ENCODE measurements around the gene ASIC4. TPM values are rescaled to one million over a fixed set of nuclear protein-coding genes. Genes with fewer than 3 reads are reported as not detected.
A peak's percentile ranks its signal among the peaks of the same experiment; 100 is the strongest.

Gene ASIC4
- total and polyA plus RNA-seq, 2 donors from 2014 or later: not detected

DNA sequence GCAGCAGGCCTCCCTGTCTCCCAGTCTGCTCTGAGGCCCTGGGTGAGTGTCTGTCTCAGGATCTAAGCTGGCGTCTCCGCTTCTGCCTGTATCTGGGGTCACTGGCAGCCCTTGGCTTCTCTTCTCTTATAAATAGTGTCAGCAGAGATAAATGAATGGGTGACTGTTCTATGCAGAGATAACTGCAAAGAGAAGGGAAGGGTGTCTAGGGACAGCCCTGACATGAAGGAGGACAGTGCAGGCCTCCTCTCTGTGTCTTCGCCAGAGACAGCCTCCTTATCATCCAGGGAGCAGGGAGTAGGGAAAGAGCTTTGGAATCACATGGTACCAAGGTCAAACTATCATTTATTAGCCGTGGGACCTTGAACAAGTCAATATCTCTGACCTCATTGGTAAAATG, 43.9 kb upstream of the ASIC4 start:
- H3K36me3 ChIP-seq (ENCODE audit: control insufficient read depth in 2 of 3, insufficient read depth in 3 of 3, low read length in 3 of 3): no peaks in the 10 kb centered on the region
- H3K27ac ChIP-seq (ENCODE audit: low read depth in 2 of 2, low read length in 2 of 2): no peak overlapping the region
- DNase-seq: no peak
- FAIRE-seq: no peak
- H3K4me3 ChIP-seq (ENCODE audit: low read length in 3 of 3): no peak overlapping the region
- no peaks in the 10 kb centered on the region for H3K4me1 ChIP-seq (ENCODE audit: control insufficient read depth in 2 of 3, insufficient read depth in 2 of 3, low read depth in 1 of 3, low read length in 3 of 3)
- TF ChIP-seq, protein P1, sequence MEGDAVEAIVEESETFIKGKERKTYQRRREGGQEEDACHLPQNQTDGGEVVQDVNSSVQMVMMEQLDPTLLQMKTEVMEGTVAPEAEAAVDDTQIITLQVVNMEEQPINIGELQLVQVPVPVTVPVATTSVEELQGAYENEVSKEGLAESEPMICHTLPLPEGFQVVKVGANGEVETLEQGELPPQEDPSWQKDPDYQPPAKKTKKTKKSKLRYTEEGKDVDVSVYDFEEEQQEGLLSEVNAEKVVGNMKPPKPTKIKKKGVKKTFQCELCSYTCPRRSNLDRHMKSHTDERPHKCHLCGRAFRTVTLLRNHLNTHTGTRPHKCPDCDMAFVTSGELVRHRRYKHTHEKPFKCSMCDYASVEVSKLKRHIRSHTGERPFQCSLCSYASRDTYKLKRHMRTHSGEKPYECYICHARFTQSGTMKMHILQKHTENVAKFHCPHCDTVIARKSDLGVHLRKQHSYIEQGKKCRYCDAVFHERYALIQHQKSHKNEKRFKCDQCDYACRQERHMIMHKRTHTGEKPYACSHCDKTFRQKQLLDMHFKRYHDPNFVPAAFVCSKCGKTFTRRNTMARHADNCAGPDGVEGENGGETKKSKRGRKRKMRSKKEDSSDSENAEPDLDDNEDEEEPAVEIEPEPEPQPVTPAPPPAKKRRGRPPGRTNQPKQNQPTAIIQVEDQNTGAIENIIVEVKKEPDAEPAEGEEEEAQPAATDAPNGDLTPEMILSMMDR (IDR thresholded peaks at IDR 0.05; ENCODE audit: borderline replicate concordance, extremely low read depth, insufficient read depth): no peak
- intact Hi-C loops (cut with DNase I): loop anchor here (10.0 kb wide), 1 partner anchor 54 kb away; no protein-coding TSS in a partner anchor
- no peaks in the 10 kb centered on the region for H3K27me3 ChIP-seq (ENCODE audit: control insufficient read depth, insufficient read depth, low read length)
- no peak overlapping the region for H3K9ac ChIP-seq (ENCODE audit: low read length in 3 of 3)
- no peaks in the 10 kb centered on the region for H3K9me3 ChIP-seq (ENCODE audit: control insufficient read depth in 2 of 3, insufficient read depth in 1 of 3, low read length in 3 of 3)

DNA sequence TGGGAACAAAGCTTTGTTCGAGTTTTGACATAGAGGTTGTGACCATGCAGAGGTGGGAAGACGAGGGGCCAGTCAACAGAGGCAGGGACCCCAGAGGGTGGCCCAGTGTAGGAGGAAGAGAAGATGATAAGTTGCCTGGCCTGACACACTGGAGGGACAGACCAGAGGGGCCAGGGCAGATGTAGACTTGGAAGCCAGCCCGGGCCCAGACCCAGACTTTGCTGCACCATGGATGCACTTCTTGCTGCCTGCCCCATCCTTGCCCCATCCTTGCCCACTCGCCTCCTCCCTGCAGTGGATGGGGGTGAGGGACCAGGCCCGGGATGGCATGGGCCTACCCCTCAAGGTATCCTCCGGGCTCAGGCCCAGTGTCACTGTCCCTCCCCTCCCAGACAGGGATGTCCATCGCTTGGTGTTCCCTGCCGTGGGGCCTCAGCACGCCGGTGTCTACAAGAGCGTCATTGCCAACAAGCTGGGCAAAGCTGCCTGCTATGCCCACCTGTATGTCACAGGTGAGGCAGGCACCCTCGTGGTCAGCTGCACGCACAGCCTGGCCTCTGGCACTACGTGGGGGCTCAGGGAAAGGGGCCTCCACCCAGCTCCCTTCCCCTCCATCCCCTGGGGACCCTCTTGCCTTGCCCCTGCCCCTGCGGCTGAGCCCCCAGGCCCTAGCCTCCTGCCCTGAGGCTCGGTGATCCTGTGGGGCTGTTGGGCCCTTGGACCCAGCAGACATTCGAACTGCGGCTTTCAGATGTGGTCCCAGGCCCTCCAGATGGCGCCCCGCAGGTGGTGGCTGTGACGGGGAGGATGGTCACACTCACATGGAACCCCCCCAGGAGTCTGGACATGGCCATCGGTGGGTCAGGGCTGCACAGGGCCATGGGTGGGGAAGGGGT, 42.6 kb upstream of the ASIC4 start:
- H3K9ac ChIP-seq (ENCODE audit: low read length in 3 of 3): no peak overlapping the region
- FAIRE-seq (no peak), DNase-seq (peak in 1 of 5 donors; percentile 57)
- H3K27ac ChIP-seq (ENCODE audit: low read depth in 2 of 2, low read length in 2 of 2): no peak overlapping the region
- H3K36me3 ChIP-seq (ENCODE audit: control insufficient read depth in 2 of 3, insufficient read depth in 3 of 3, low read length in 3 of 3): no peaks in the 10 kb centered on the region
- intact Hi-C loops (cut with DNase I): loop anchor here (10.0 kb wide), 1 partner anchor 53 kb away; no protein-coding TSS in a partner anchor
- H3K4me3 ChIP-seq (ENCODE audit: low read length in 3 of 3): no peak overlapping the region
- no peaks in the 10 kb centered on the region for H3K9me3 ChIP-seq (ENCODE audit: control insufficient read depth in 2 of 3, insufficient read depth in 1 of 3, low read length in 3 of 3)
- H3K4me1 ChIP-seq (ENCODE audit: control insufficient read depth in 2 of 3, insufficient read depth in 2 of 3, low read depth in 1 of 3, low read length in 3 of 3): no peaks in the 10 kb centered on the region
- no peaks in the 10 kb centered on the region for H3K27me3 ChIP-seq (ENCODE audit: control insufficient read depth, insufficient read depth, low read length)
- TF ChIP-seq, protein P1 (IDR thresholded peaks at IDR 0.05; ENCODE audit: borderline replicate concordance, extremely low read depth, insufficient read depth): no peak

DNA sequence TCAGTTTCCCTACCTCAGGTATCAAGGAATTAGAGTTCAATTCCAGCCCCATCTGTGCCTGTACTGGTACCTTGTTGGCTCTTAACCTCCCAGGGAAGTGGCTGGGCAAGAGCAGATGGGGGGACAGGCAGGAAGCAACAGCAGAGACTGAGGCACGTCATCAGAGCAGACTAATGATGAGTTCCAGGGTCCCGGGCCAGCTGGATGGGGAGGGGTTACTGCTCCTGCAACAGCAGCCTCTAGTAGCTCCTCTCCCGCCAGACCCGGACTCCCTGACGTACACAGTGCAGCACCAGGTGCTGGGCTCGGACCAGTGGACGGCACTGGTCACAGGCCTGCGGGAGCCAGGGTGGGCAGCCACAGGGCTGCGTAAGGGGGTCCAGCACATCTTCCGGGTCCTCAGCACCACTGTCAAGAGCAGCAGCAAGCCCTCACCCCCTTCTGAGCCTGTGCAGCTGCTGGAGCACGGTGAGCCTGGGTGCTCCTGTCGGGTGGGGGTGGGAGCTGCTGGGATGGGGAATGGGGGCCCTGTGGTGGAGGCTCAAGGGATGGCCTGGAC, 41.6 kb upstream of the ASIC4 start:
- FAIRE-seq (no peak), DNase-seq (no peak)
- Histone ChIP-seq H3K4me1 (ENCODE audit: control insufficient read depth in 2 of 3, insufficient read depth in 2 of 3, low read depth in 1 of 3, low read length in 3 of 3) (no peaks in the 10 kb centered on the region), H3K36me3 (ENCODE audit: control insufficient read depth in 2 of 3, insufficient read depth in 3 of 3, low read length in 3 of 3) (no peaks in the 10 kb centered on the region), H3K27ac (ENCODE audit: low read depth in 2 of 2, low read length in 2 of 2) (no peak overlapping the region), H3K9me3 (ENCODE audit: control insufficient read depth in 2 of 3, insufficient read depth in 1 of 3, low read length in 3 of 3) (no peaks in the 10 kb centered on the region), H3K9ac (ENCODE audit: low read length in 3 of 3) (no peak overlapping the region), H3K27me3 (ENCODE audit: control insufficient read depth, insufficient read depth, low read length) (no peaks in the 10 kb centered on the region), H3K4me3 (ENCODE audit: low read length in 3 of 3) (no peak overlapping the region)
- TF ChIP-seq, protein P1 (IDR thresholded peaks at IDR 0.05; ENCODE audit: borderline replicate concordance, extremely low read depth, insufficient read depth): no peak
- intact Hi-C loops (cut with DNase I): loop anchor here (10.0 kb wide), 1 partner anchor 52 kb away; no protein-coding TSS in a partner anchor
